GM23338 (cell line): ENCODE results near the gene ISG15.

Experiments
- CREB1 ChIP-seq: fragments of 250-450 bp; sonication (Bioruptor Pico); IDR thresholded peaks from 2 replicates; pipeline ENCODE4 v1.5.0; 2020; ENCODE audit warnings: low read depth, mild to moderate bottlenecking, moderate library complexity
- CTCF ChIP-seq, 2 experiments: fragments of 200-600 bp in 1 of 2; sonication (generic) in 1 of 2; conservative IDR thresholded peaks; 2 replicates each; pipeline versions ENCODE4 v1.5.1 to v1.6.1; 2016 to 2017; ENCODE audit warnings: antibody characterized with exemption in 2 of 2, low read depth in 2 of 2, mild to moderate bottlenecking in 2 of 2, moderate library complexity in 1 of 2
- ETS1 ChIP-seq: IDR thresholded peaks from 2 replicates; pipeline ENCODE4 v1.6.1; 2016; ENCODE audit warnings: antibody characterized with exemption
- EZH2 ChIP-seq: fragments of 200-600 bp; sonication (generic); IDR thresholded peaks from one replicate; pipeline ENCODE4 v1.8.0; 2017; ENCODE audit warnings: antibody characterized with exemption, mild to moderate bottlenecking, low read depth; ENCODE audit not compliant: unreplicated experiment
- EZH2phosphoT487 ChIP-seq: fragments of 200-600 bp; sonication (generic); IDR thresholded peaks from one replicate; pipeline ENCODE4 v1.8.1; 2018; ENCODE audit warnings: antibody characterized with exemption; ENCODE audit not compliant: unreplicated experiment
- JUNB ChIP-seq: IDR thresholded peaks from one replicate; pipeline ENCODE4 v1.6.1; 2016; ENCODE audit warnings: antibody characterized with exemption; ENCODE audit not compliant: unreplicated experiment
- NANOG ChIP-seq: IDR thresholded peaks from 2 replicates; pipeline ENCODE4 v1.6.1; 2016; ENCODE audit warnings: antibody characterized with exemption, borderline replicate concordance
- POLR2AphosphoS5 ChIP-seq: IDR thresholded peaks from 2 replicates; pipeline ENCODE4 v1.6.1; 2016; ENCODE audit warnings: antibody characterized with exemption, low read depth
- REST ChIP-seq: IDR thresholded peaks from one replicate; pipeline ENCODE4 v1.6.1; 2018; ENCODE audit warnings: antibody characterized with exemption; ENCODE audit not compliant: unreplicated experiment
- STAT1 ChIP-seq: IDR thresholded peaks from one replicate; pipeline ENCODE4 v1.6.1; 2016; ENCODE audit warnings: antibody characterized with exemption; ENCODE audit not compliant: unreplicated experiment
- ZNF114 ChIP-seq: fragments of 250-450 bp; sonication (Bioruptor Pico); IDR thresholded peaks from 2 replicates; pipeline ENCODE4 v1.5.0; 2020; ENCODE audit warnings: mild to moderate bottlenecking, moderate library complexity
- ZNF462 ChIP-seq: fragments of 250-450 bp; sonication (Bioruptor Pico); IDR thresholded peaks from 2 replicates; pipeline ENCODE4 v1.5.0; 2020; ENCODE audit warnings: mild to moderate bottlenecking, moderate library complexity

- TF ChIP-seq POLR2AphosphoS5 (no peak), CTCF (conservative IDR thresholded peaks at IDR 0.05; ENCODE audit: low read depth in 2 of 2) (no peak), EZH2 (no peak), REST (no peak), EZH2phosphoT487 (no peak), ETS1 (no peak), NANOG (no peak), ZNF462 (CRISPR knock-in tag) (no peak), JUNB (no peak), ZNF114 (CRISPR knock-in tag) (no peak), STAT1 (no peak), CREB1 (CRISPR knock-in tag) (no peak)
These were observed 26.0 kb downstream of the ISG15 start for GRCh38 chr1:1039145-1039910.
